ENCODE measurements around the gene PLEKHG3.

PLEKHG3 gene

DNA sequence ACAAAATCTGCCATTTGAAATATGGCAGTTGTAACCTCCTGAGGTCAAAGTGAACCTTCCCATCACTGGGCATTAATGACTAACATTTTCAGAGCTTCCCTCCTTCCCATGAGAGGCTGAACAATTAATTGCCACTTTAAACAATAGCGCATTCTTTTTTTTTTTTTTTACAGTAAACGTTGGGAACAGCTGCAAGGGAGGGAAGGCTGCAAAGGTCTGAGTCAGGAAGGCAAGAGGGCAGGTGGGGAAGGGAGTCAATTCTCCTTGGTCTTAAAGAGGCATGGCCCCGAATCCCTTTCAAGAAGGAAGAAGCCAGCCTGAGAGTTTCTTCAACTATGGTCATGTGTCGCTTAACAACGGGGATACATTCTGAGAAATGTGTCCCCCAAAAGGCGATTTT lies 41.0 kb upstream of the PLEKHG3 start:
- TF ChIP-seq, protein P1, sequence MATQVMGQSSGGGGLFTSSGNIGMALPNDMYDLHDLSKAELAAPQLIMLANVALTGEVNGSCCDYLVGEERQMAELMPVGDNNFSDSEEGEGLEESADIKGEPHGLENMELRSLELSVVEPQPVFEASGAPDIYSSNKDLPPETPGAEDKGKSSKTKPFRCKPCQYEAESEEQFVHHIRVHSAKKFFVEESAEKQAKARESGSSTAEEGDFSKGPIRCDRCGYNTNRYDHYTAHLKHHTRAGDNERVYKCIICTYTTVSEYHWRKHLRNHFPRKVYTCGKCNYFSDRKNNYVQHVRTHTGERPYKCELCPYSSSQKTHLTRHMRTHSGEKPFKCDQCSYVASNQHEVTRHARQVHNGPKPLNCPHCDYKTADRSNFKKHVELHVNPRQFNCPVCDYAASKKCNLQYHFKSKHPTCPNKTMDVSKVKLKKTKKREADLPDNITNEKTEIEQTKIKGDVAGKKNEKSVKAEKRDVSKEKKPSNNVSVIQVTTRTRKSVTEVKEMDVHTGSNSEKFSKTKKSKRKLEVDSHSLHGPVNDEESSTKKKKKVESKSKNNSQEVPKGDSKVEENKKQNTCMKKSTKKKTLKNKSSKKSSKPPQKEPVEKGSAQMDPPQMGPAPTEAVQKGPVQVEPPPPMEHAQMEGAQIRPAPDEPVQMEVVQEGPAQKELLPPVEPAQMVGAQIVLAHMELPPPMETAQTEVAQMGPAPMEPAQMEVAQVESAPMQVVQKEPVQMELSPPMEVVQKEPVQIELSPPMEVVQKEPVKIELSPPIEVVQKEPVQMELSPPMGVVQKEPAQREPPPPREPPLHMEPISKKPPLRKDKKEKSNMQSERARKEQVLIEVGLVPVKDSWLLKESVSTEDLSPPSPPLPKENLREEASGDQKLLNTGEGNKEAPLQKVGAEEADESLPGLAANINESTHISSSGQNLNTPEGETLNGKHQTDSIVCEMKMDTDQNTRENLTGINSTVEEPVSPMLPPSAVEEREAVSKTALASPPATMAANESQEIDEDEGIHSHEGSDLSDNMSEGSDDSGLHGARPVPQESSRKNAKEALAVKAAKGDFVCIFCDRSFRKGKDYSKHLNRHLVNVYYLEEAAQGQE (IDR thresholded peaks at IDR 0.05; ENCODE audit: low read depth), result no peak
- TF ChIP-seq TEAD4 (IDR thresholded peaks at IDR 0.05), result 0 out of 2 replicates have a peak, but pooled peaks have one; percentile 21
- no peak for TF ChIP-seq TAF1 (IDR thresholded peaks at IDR 0.05; ENCODE audit: low read depth)
- peak; percentile 78 for TF ChIP-seq TCF12 (IDR thresholded peaks at IDR 0.05; ENCODE audit: low read depth)
- TF ChIP-seq FOXM1 (IDR thresholded peaks at IDR 0.05; ENCODE audit: borderline replicate concordance, low read depth), result peak; percentile 72; the same call in 1 of the 2 replicates
- peak; percentile 79 for TF ChIP-seq EP300 (IDR thresholded peaks at IDR 0.05; ENCODE audit: borderline replicate concordance)
- TF ChIP-seq, protein P2, sequence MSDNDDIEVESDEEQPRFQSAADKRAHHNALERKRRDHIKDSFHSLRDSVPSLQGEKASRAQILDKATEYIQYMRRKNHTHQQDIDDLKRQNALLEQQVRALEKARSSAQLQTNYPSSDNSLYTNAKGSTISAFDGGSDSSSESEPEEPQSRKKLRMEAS (IDR thresholded peaks at IDR 0.05), result no peak; the same call in none of the 2 replicates
- TF ChIP-seq EGR1 (IDR thresholded peaks at IDR 0.05), result no peak
- no peak for TF ChIP-seq YY1 (IDR thresholded peaks at IDR 0.05; ENCODE audit: low read depth)
- no peak for TF ChIP-seq ZBTB7A (IDR thresholded peaks at IDR 0.05; ENCODE audit: low read depth)
- TF ChIP-seq, protein P3, sequence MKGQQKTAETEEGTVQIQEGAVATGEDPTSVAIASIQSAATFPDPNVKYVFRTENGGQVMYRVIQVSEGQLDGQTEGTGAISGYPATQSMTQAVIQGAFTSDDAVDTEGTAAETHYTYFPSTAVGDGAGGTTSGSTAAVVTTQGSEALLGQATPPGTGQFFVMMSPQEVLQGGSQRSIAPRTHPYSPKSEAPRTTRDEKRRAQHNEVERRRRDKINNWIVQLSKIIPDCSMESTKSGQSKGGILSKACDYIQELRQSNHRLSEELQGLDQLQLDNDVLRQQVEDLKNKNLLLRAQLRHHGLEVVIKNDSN (IDR thresholded peaks at IDR 0.05), result 0 out of 2 replicates have a peak, but pooled peaks have one; percentile 17

DNA sequence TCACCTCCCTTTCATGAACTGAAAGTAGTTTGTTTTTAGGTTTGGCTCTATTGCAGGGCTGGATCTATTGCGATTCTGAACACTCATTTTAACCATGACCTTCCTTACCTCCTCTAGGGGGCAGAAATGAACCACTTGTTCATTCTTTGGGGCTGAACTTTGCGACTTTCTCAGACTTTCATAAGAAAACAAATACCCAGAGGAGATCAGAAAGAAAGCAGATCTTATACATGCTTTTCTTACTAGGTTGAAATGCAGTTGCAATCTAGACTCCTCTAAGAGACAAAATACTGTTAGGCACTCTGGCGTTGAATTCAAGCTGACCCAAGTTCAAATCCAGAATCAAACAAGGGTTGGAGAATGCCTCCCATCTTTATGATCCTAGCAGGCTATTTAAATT lies 32.6 kb upstream of the PLEKHG3 start:
- peak; percentile 96 for TF ChIP-seq RAD21 (IDR thresholded peaks at IDR 0.05; ENCODE audit: low read depth)
- TF ChIP-seq NFIC (IDR thresholded peaks at IDR 0.05), result no peak
- no peak for TF ChIP-seq TEAD4 (IDR thresholded peaks at IDR 0.05)

DNA sequence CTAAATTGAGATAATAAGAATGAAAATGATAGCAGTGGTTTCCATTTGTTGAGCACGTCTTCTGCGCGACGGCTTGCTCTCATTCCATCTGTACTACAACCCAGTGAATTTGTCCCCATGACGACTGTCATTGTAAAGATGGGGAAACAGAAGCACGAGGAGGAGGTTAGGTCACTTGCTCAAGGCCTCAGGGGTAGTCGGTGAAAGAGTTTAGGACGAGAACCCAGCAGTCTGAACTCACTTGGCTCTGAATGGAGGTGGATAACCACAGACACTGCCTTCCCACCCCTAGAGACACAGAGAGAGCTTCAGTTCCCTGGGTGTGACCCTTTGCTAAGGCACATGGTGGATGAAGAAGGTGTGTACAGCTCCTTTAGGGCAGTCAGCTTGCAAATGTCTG lies 30.9 kb upstream of the PLEKHG3 start:
- TF ChIP-seq, protein P3 (IDR thresholded peaks at IDR 0.05), result no peak
- TF ChIP-seq FOXM1 (IDR thresholded peaks at IDR 0.05; ENCODE audit: borderline replicate concordance, low read depth) (no peak), TAF1 (IDR thresholded peaks at IDR 0.05; ENCODE audit: low read depth) (no peak), RAD21 (IDR thresholded peaks at IDR 0.05; ENCODE audit: low read depth) (no peak), ZBTB7A (IDR thresholded peaks at IDR 0.05; ENCODE audit: low read depth) (no peak), TCF12 (IDR thresholded peaks at IDR 0.05; ENCODE audit: low read depth) (no peak), TEAD4 (IDR thresholded peaks at IDR 0.05) (no peak), EP300 (IDR thresholded peaks at IDR 0.05; ENCODE audit: borderline replicate concordance) (no peak), CEBPB (IDR thresholded peaks at IDR 0.05) (no peak), CREB1 (IDR thresholded peaks at IDR 0.05; ENCODE audit: low read depth) (no peak), YY1 (IDR thresholded peaks at IDR 0.05; ENCODE audit: low read depth) (no peak)
- TF ChIP-seq, protein P1 (IDR thresholded peaks at IDR 0.05; ENCODE audit: low read depth), result no peak

DNA sequence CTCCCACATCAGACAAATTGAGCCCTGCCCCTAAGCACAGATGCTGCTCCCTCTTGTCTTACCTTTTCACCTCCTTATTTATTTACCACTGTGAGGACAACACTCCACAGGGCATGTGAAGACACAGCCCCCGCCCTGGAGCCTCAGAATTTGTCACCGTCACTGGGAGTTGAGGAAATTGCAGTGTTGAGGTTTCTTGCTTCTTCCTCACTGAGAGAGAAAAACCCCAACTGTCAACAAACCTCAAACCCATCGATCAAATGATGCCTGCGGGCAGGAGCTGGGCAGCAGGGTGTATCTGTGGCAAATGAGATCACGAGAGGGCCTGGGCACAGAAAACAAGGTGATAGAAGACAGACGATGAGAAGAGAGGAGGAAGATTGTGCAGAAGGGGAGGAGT lies 30.5 kb upstream of the PLEKHG3 start:
- no peak for TF ChIP-seq CEBPB (IDR thresholded peaks at IDR 0.05)
- TF ChIP-seq, protein P2 (IDR thresholded peaks at IDR 0.05), result no peak
- TF ChIP-seq RAD21 (IDR thresholded peaks at IDR 0.05; ENCODE audit: low read depth), result no peak
- no peak for TF ChIP-seq FOXM1 (IDR thresholded peaks at IDR 0.05; ENCODE audit: borderline replicate concordance, low read depth)
- no peak for TF ChIP-seq YY1 (IDR thresholded peaks at IDR 0.05; ENCODE audit: low read depth)
- TF ChIP-seq TAF1 (IDR thresholded peaks at IDR 0.05; ENCODE audit: low read depth), result no peak
- no peak for TF ChIP-seq TEAD4 (IDR thresholded peaks at IDR 0.05)
- TF ChIP-seq EGR1 (IDR thresholded peaks at IDR 0.05), result no peak
- TF ChIP-seq ZBTB7A (IDR thresholded peaks at IDR 0.05; ENCODE audit: low read depth), result no peak
- TF ChIP-seq, protein P3 (IDR thresholded peaks at IDR 0.05), result no peak
- TF ChIP-seq, protein P1 (IDR thresholded peaks at IDR 0.05; ENCODE audit: low read depth), result no peak
- TF ChIP-seq TCF12 (IDR thresholded peaks at IDR 0.05; ENCODE audit: low read depth), result no peak
- no peak for TF ChIP-seq EP300 (IDR thresholded peaks at IDR 0.05; ENCODE audit: borderline replicate concordance)
- no peak for TF ChIP-seq NFIC (IDR thresholded peaks at IDR 0.05)
- TF ChIP-seq CREB1 (IDR thresholded peaks at IDR 0.05; ENCODE audit: low read depth), result no peak
